CD4-positive, alpha-beta T cell treated with Interleukin-15 for 1 hour (primary cell): Measurements from ENCODE around the gene ADGRG3.

ENCODE experiments used
- DNase-seq: peaks from one replicate; pipeline ENCODE4 v3.0.0-alpha.2; 2020

The ADGRG3 gene

GRCh38 chr16:57630931-57631845 lies 36.9 kb upstream of the ADGRG3 start:
- DNase-seq, result no peak

DNA sequence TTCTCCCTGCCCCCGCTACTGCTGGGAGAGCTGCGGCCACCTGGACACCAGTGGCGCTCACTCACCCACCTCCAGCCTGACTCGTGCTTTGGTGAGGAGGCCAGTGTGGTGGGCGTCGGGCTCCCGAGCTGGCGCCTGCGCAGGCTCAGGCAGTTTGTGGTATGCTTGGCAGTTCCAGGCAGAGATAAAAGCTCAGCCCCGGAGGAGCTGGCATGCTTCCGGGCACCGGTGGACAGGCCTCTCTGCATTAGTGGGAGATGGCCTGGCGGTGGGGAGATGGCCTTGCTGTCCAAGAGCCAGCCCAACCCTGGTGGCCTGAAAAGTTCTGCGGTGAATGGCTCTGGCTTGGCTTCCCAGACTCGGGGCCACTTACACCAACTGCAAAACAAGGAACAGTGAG lies 35.5 kb upstream of the ADGRG3 start:
- no peak for DNase-seq

GRCh38 chr16:57633383-57634064 lies 34.6 kb upstream of the ADGRG3 start:
- DNase-seq, result no peak

DNA sequence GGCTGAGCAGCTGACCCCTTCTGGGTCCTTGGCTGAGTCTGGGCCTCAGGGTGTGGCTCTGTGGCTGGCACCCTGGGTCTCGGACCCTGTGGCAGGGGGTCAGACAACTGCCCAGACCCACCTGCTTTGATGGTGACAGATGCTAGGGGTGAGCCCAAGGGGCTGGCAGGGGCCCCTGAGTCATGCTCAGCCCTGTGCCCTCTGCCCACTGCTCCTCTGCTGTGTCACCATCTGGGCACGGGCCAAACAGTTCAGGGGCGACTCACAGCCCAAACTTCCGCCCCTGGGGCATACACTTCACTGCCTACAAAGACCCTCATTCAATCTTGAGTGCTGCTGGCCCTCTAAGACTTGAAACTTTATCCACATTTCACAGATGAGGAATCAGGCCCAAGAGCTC lies 33.9 kb upstream of the ADGRG3 start:
- no peak for DNase-seq

GRCh38 chr16:57635266-57636097 lies 32.6 kb upstream of the ADGRG3 start:
- no peak for DNase-seq

GRCh38 chr16:57636184-57636583 lies 31.9 kb upstream of the ADGRG3 start:
- no peak for DNase-seq

DNA sequence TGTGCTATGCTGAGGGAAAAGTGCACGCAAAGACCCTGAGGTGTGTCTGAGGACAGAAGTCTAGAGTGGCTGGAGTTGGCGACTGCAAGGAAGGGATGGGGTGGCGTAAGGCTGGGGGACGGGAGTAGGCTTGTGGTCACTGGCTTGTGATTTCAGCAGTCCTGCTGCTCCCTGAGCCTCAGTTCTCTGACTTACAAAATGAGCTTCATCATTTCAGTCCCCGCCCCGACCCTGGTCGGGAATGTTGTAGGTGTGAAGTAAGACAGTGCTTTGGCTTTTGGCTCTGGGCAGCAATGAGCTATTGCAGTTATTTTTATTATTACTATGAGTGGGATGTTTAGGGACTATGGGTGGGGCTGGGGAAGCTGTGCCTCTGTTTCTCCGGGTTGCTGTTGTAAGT lies 31.1 kb upstream of the ADGRG3 start:
- DNase-seq, result no peak

DNA sequence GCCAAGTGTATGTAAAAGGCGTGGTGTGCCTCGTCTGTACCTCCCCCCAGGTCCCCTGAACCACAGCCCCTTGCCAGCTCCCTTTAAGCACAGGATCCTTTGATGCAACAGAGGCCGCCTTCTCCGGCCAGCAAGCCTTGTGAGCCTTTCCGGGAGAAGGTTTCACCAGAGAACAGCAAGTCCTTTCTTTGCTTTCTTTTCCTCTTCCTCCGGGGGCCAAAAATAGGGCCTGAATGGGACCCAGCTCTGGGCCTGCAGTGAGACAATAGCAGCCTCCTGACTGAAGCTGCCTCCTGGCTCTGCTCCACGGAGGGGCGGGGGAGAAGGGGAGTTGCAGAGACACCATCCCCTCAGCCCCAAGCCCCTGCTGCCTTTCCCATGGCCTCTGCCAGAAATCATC lies 30.7 kb upstream of the ADGRG3 start:
- DNase-seq, result no peak

DNA sequence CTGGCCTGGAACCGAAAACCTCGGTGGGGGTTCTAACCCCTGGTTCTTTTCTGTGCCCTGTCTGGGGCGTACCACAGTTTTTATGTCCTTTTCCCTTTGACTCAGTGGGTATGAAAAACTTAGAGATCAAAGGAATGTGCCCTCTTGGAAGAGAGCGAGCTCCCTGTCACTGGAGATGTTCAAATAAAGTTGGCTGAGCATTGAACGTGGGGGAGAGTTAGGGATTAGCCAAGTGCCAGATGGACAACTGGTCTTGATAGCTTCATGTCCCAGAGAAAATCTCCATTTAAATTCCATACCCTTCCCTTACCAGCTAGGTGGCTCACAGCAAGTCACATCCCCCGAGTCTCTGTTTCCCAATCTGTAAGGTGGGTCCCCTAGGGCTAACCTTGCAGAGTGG lies 30.1 kb upstream of the ADGRG3 start:
- DNase-seq, result no peak

- DNase-seq, result no peak
Measured at GRCh38 chr16:57638381-57638780, 29.7 kb upstream of the ADGRG3 start.

DNA sequence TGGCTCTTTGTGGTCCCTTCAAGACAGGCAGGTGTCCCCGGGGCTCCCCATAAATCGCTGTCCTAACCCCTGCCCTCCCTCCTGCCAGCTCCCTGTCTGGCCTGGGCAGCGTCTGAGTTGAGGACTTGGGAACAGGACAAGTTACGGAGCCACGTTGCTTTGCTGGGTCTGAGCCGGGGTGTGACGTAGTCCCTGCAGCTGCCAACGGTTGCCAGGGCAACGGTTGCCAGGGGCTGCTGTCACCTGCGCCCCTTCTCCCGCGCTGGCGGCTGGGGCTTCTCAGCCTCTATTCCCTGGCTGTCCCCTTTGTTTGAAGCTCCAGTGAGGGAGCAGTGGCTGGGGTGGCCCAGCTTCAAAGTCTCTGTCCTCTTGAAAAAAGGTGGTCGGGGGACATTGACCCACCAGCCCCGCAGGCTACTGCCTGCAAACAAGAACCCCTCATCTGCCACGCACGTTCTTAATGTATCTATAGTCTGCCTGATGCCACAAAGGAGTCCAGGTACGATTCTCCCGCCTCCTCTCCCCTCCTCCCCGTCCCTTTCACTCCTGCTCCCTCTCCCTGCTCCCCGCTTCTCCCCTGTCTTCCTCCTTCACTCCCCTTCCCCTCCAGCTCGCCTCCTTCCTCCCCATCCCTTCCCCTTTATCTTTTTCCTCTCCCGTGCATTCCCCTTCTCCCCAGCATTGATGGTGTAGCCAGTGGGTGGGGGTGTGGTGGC lies 28.8 kb upstream of the ADGRG3 start:
- no peak for DNase-seq

GRCh38 chr16:57640185-57640584 lies 27.9 kb upstream of the ADGRG3 start:
- DNase-seq, result no peak

DNA sequence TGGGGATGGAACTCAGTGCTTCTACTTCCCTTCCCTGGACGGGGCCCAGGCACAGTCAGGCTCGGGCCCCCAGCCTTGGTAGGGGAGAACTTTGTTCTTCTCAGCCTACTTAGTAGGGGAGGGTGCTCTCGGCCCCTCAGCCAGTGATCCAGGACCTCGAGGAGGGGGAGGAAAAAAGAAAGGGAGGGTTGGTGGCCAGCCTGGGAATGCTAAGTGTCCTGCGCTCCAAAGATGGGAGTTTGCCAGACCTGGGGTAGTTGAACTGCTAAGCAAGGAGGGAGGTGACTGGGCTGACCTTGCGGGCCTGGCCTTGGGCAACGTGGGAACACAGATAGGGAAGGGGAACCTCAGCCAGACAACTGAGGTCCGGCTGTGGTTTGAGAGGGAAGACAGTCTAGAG lies 27.5 kb upstream of the ADGRG3 start:
- DNase-seq, result no peak

GRCh38 chr16:57642160-57643135 lies 25.7 kb upstream of the ADGRG3 start:
- no peak for DNase-seq

GRCh38 chr16:57643147-57643874 lies 24.8 kb upstream of the ADGRG3 start:
- DNase-seq, result no peak

DNA sequence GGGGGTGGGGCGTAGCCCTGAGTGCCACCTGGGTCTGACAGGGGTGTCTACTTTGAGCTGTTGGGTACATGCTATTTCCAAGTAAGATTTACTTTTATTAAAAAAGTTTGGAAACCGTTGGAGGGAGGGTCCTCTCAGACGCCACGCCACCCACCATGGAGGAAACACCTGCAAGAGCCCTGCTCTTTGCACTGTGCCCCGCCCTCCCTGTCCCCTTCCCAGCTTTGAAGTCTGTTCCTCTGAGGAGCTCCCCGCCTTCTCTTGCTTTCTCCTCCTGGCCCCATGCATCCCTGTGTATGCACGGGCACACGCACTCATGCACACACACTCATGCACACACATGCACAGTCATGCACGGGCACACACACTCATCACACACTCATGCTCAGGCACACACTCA lies 24.2 kb upstream of the ADGRG3 start:
- no peak for DNase-seq

DNA sequence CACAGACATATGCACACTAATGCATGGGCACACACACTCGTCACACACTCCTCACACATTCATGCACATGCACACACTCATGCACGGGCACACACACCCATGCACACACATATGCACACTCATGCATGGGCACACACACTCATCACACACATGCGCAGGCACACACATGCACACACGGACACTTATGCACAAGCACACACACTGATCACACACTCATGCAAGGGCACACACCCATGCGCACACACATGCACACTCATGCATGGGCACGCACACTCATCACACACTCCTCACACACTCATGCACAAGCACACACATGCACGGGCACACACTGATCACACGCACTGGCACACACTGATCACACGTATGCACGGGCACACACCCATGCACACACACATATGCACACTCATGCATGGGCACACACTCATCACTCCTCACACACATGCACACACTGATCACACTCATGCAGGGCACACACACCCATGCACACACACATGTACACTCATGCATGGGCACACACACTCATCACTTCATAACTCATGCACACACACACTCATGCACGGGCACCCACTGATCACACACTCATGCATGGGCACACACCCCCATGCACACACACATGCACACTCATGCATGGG lies 23.6 kb upstream of the ADGRG3 start:
- DNase-seq, result no peak

DNA sequence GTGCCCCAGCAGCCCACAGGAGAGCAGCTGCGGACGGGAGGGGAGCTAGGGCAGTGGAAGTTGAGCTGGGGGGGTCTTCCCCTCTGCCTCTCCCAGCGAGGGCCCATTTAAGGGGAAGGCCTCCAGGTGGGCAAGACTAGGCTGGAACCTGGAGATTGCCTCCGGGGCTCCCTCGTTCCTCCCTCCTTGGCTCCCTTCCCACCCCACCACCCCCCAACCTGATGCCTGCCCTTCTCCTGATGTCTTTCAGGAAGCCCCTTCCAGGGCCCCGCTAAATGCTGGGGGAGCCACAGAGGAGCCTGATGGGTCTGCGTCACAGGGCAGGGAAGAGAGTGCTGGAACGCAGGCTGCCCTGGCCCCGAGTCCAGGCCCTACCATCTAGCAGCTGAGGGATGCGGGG lies 22.9 kb upstream of the ADGRG3 start:
- no peak for DNase-seq

DNA sequence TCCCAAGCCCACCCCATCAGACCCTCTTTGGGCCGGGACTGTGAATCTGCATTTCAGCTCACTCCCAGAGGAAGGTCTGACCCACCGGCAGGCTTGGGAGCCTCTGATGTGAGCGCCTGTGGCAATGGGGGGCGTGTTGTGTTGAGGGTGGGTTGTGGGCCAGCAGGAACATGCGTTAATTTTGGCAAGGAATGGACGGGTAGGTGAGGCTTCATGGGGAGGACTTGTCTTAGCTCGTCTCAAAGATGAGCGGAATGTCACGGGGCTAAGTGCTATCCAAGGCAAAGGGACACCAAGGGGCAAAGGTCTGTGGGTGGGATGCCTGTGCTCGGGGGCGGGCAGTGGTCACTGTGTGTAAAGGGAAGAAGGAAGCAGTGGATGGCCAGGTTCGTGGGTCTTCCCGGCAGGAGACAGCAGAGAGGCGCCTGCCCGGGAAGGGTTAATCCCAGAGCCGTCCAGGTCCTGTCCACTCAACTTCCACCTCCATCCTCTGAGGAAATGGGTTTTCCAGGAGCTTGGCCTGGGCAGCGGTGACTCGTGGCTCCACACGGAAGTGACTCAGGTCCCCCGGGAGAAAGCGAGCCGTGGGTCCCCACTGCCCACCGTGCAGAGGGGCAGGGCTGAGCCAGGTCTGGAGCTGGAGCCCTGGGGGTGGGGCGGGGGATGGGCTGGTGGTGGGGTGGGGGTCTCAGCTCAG lies 22.3 kb upstream of the ADGRG3 start:
- no peak for DNase-seq
